Measurements from ENCODE around the gene HIVEP1.

The HIVEP1 gene

GRCh38 chr6:12020187-12020791 lies 8.2 kb downstream of the HIVEP1 start:
- no peak for DNase-seq
- Mint-ChIP-seq H3K4me3 (no peak overlapping the region), H3K27ac (no peak overlapping the region), H3K9me3 (peaks cover 5% of the 10 kb centered on the region), H3K4me1 (peaks cover 58% of the 10 kb centered on the region), H3K27me3 (no peaks in the 10 kb centered on the region), H3K36me3 (ENCODE audit: low read depth) (peaks cover 79% of the 10 kb centered on the region)
- no peak for ATAC-seq

GRCh38 chr6:12022481-12022880 lies 10.4 kb downstream of the HIVEP1 start:
- Mint-ChIP-seq H3K4me3 (no peak overlapping the region), H3K9me3 (peaks cover under 1% of the 10 kb centered on the region), H3K27me3 (no peaks in the 10 kb centered on the region), H3K27ac (no peak overlapping the region), H3K4me1 (peaks cover 53% of the 10 kb centered on the region), H3K36me3 (ENCODE audit: low read depth) (peaks cover 76% of the 10 kb centered on the region)
- ATAC-seq: no peak
- DNase-seq: no peak

GRCh38 chr6:12022953-12023388 lies 10.9 kb downstream of the HIVEP1 start:
- ATAC-seq (no peak), DNase-seq (no peak)
- H3K4me3 Mint-ChIP-seq: no peak overlapping the region
- no peak overlapping the region for H3K27ac Mint-ChIP-seq
- no peaks in the 10 kb centered on the region for H3K9me3 Mint-ChIP-seq
- H3K4me1 Mint-ChIP-seq: peaks cover 56% of the 10 kb centered on the region
- peaks cover 78% of the 10 kb centered on the region for H3K36me3 Mint-ChIP-seq (ENCODE audit: low read depth)
- no peaks in the 10 kb centered on the region for H3K27me3 Mint-ChIP-seq

- H3K9me3 Mint-ChIP-seq: peaks cover 6% of the 10 kb centered on the region
- DNase-seq (no peak), ATAC-seq (no peak)
- H3K27me3 Mint-ChIP-seq: no peaks in the 10 kb centered on the region
- peaks cover 81% of the 10 kb centered on the region for H3K36me3 Mint-ChIP-seq (ENCODE audit: low read depth)
- H3K4me1 Mint-ChIP-seq: peaks cover 51% of the 10 kb centered on the region
- no peak overlapping the region for H3K4me3 Mint-ChIP-seq
- no peak overlapping the region for H3K27ac Mint-ChIP-seq
Measured at GRCh38 chr6:12024216-12024615, 12.1 kb downstream of the HIVEP1 start.

- H3K36me3 Mint-ChIP-seq (ENCODE audit: low read depth): peaks cover 81% of the 10 kb centered on the region
- H3K4me1 Mint-ChIP-seq: peaks cover 49% of the 10 kb centered on the region
- no peaks in the 10 kb centered on the region for H3K27me3 Mint-ChIP-seq
- no peak overlapping the region for H3K27ac Mint-ChIP-seq
- ATAC-seq: no peak
- H3K4me3 Mint-ChIP-seq: no peak overlapping the region
- H3K9me3 Mint-ChIP-seq: peaks cover 13% of the 10 kb centered on the region
- DNase-seq: no peak
Measured at GRCh38 chr6:12024699-12025434, 12.8 kb downstream of the HIVEP1 start.

GRCh38 chr6:12026120-12026519 lies 14.0 kb downstream of the HIVEP1 start:
- Mint-ChIP-seq H3K27ac (peak overlapping the region; percentile 2), H3K9me3 (peaks cover 25% of the 10 kb centered on the region), H3K4me3 (no peak overlapping the region), H3K36me3 (ENCODE audit: low read depth) (peaks cover 81% of the 10 kb centered on the region), H3K4me1 (peaks cover 51% of the 10 kb centered on the region), H3K27me3 (no peaks in the 10 kb centered on the region)
- no peak for ATAC-seq
- no peak for DNase-seq

GRCh38 chr6:12026833-12027232 lies 14.7 kb downstream of the HIVEP1 start:
- H3K4me1 Mint-ChIP-seq: peaks cover 53% of the 10 kb centered on the region
- DNase-seq (no peak), ATAC-seq (no peak)
- no peak overlapping the region for H3K4me3 Mint-ChIP-seq
- H3K9me3 Mint-ChIP-seq: peaks cover 25% of the 10 kb centered on the region
- H3K27me3 Mint-ChIP-seq: no peaks in the 10 kb centered on the region
- H3K36me3 Mint-ChIP-seq (ENCODE audit: low read depth): peaks cover 79% of the 10 kb centered on the region
- H3K27ac Mint-ChIP-seq: no peak overlapping the region

- ATAC-seq (no peak), DNase-seq (no peak)
- Mint-ChIP-seq H3K27ac (no peak overlapping the region), H3K36me3 (ENCODE audit: low read depth) (peaks cover 72% of the 10 kb centered on the region), H3K4me3 (no peak overlapping the region), H3K4me1 (peaks cover 56% of the 10 kb centered on the region), H3K27me3 (no peaks in the 10 kb centered on the region), H3K9me3 (peaks cover 25% of the 10 kb centered on the region)
Measured at GRCh38 chr6:12028213-12028612, 16.1 kb downstream of the HIVEP1 start.

GRCh38 chr6:12029979-12030737 lies 18.0 kb downstream of the HIVEP1 start:
- H3K4me1 Mint-ChIP-seq: peaks cover 62% of the 10 kb centered on the region
- ATAC-seq (no peak), DNase-seq (no peak)
- H3K27me3 Mint-ChIP-seq: no peaks in the 10 kb centered on the region
- H3K36me3 Mint-ChIP-seq (ENCODE audit: low read depth): peaks cover 67% of the 10 kb centered on the region
- H3K4me3 Mint-ChIP-seq: no peak overlapping the region
- peaks cover 25% of the 10 kb centered on the region for H3K9me3 Mint-ChIP-seq
- no peak overlapping the region for H3K27ac Mint-ChIP-seq

- peaks cover 60% of the 10 kb centered on the region for H3K4me1 Mint-ChIP-seq
- no peaks in the 10 kb centered on the region for H3K27me3 Mint-ChIP-seq
- H3K36me3 Mint-ChIP-seq (ENCODE audit: low read depth): peaks cover 61% of the 10 kb centered on the region
- peaks cover 25% of the 10 kb centered on the region for H3K9me3 Mint-ChIP-seq
- DNase-seq (no peak), ATAC-seq (peak; percentile 95)
- no peak overlapping the region for H3K4me3 Mint-ChIP-seq
- peak overlapping the region; percentile 29 for H3K27ac Mint-ChIP-seq
Measured at GRCh38 chr6:12030993-12031550, 19.0 kb downstream of the HIVEP1 start.

GRCh38 chr6:12032783-12033573 lies 20.9 kb downstream of the HIVEP1 start:
- no peak overlapping the region for H3K27ac Mint-ChIP-seq
- H3K36me3 Mint-ChIP-seq (ENCODE audit: low read depth): peaks cover 46% of the 10 kb centered on the region
- peaks cover 25% of the 10 kb centered on the region for H3K9me3 Mint-ChIP-seq
- ATAC-seq: no peak
- peaks cover 69% of the 10 kb centered on the region for H3K4me1 Mint-ChIP-seq
- H3K4me3 Mint-ChIP-seq: no peak overlapping the region
- no peaks in the 10 kb centered on the region for H3K27me3 Mint-ChIP-seq
- DNase-seq: no peak

GRCh38 chr6:12033770-12034169 lies 21.7 kb downstream of the HIVEP1 start:
- Mint-ChIP-seq H3K27me3 (no peaks in the 10 kb centered on the region), H3K27ac (no peak overlapping the region), H3K9me3 (peaks cover 19% of the 10 kb centered on the region), H3K36me3 (ENCODE audit: low read depth) (peaks cover 40% of the 10 kb centered on the region), H3K4me1 (peaks cover 75% of the 10 kb centered on the region), H3K4me3 (no peak overlapping the region)
- no peak for ATAC-seq
- no peak for DNase-seq

GRCh38 chr6:12034349-12034748 lies 22.2 kb downstream of the HIVEP1 start:
- Mint-ChIP-seq H3K4me3 (no peak overlapping the region), H3K27me3 (no peaks in the 10 kb centered on the region), H3K9me3 (peaks cover 17% of the 10 kb centered on the region), H3K4me1 (peaks cover 80% of the 10 kb centered on the region), H3K27ac (no peak overlapping the region), H3K36me3 (ENCODE audit: low read depth) (peaks cover 34% of the 10 kb centered on the region)
- DNase-seq (no peak), ATAC-seq (no peak)

GRCh38 chr6:12034837-12035236 lies 22.7 kb downstream of the HIVEP1 start:
- Mint-ChIP-seq H3K36me3 (ENCODE audit: low read depth) (peaks cover 29% of the 10 kb centered on the region), H3K27ac (no peak overlapping the region)

More at GRCh38 chr6:12034837-12035236, 22.7 kb downstream of the HIVEP1 start:
- Mint-ChIP-seq H3K27me3 (no peaks in the 10 kb centered on the region), H3K4me1 (peaks cover 84% of the 10 kb centered on the region), H3K4me3 (no peak overlapping the region), H3K9me3 (peaks cover 12% of the 10 kb centered on the region)
- no peak for ATAC-seq
- DNase-seq: no peak

Measured in activated naive CD8-positive, alpha-beta T cell treated with anti-CD3 and anti-CD28 coated beads, Interleukin-2, amount 50 U/mL, for 24 hours (primary cell).